GM19099 (cell line): Measurements from ENCODE around the gene LRRC45.

ENCODE experiments used
- POLR2A ChIP-seq: IDR thresholded peaks from 3 replicates; pipeline ENCODE4 v1.6.1; 2011; ENCODE audit warnings: low read depth; ENCODE audit not compliant: insufficient read length; ENCODE audit errors: extremely low read depth

The LRRC45 gene

DNA sequence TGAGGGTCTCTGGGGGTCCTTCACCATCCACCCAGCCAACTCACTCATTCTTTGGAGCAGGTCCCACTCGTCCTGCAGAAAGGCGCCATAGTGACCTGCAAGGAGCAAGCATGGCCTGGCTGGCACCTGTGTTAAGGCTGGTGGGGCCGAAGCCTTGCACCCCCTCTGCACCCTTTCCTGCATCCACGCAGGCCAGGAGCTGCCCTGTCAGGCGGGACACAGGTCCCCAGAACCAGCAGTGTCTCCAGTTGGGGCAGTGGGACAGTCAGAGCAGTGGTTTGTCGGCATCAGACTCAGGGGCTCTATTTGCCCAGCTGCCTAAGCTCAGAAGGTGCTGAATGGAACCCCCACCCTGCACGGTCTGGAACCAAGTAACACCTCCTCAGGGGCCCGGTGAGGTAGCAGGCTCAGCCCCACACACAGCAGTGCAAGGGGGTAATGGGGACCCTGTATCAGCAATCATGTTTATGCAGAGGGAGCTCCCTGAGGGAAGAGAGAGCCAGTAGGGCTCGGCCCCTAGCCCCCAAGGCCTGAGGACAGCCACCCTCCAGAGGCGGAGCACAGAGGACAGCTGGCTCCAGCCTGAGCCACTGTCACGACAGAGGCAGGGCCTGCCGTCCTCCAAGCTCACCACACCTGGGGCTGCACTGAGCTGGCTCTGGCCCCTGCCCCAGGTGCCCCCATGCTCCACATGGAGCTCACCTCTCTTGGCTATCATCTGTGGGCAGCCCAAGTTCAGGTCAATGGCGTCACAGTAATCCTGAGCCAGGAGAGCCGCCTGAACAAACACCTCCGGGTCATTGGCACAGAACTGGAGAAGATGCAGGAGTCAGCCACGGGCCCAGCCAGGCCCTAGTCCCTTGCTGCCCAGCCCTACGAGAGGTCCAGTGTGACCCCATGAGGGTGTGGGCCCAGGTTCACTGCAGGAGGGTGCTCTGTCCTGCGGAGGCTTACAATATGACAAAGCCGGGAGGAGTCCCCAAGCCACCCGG is 40.6 kb downstream of the LRRC45 start:
- TF ChIP-seq POLR2A, result no peak

- no peak for TF ChIP-seq POLR2A
These were observed 41.5 kb downstream of the LRRC45 start for GRCh38 chr17:82064433-82065192.

GRCh38 chr17:82065193-82065637 is 42.1 kb downstream of the LRRC45 start:
- no peak for TF ChIP-seq POLR2A

- TF ChIP-seq POLR2A, result peak; percentile 73
These were observed 42.7 kb downstream of the LRRC45 start, which contains the start of gene DUS1L for GRCh38 chr17:82065638-82066303. TSS of gene DUS1L (minus strand) at chr17:82065804. CDS start at chr17:82065059, 745 bp downstream.

- TF ChIP-seq POLR2A, result no peak
These were observed 47.5 kb downstream of the LRRC45 start for GRCh38 chr17:82070611-82071010.

- no peak for TF ChIP-seq POLR2A
These were observed 49.7 kb downstream of the LRRC45 start for GRCh38 chr17:82072827-82073226.

DNA sequence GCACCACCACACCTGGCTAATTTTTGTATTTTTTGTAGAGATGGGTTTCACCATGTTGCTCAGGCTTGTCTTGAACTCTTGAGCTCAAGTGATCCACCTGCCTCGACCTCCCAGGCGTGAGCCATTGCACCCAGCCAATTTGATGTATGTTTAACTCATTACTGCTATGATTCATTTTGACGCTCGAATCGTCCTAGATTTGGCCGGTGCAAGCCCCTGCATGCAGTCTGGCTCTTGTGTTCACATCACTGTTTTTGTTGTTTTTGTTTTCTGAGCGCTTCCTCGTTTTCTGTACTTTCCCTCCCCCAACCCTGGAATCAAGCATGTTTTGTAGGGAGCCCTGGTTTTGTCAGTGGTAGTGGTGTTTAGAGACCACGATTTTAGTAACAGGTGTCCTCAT is 50.3 kb downstream of the LRRC45 start:
- no peak for TF ChIP-seq POLR2A

DNA sequence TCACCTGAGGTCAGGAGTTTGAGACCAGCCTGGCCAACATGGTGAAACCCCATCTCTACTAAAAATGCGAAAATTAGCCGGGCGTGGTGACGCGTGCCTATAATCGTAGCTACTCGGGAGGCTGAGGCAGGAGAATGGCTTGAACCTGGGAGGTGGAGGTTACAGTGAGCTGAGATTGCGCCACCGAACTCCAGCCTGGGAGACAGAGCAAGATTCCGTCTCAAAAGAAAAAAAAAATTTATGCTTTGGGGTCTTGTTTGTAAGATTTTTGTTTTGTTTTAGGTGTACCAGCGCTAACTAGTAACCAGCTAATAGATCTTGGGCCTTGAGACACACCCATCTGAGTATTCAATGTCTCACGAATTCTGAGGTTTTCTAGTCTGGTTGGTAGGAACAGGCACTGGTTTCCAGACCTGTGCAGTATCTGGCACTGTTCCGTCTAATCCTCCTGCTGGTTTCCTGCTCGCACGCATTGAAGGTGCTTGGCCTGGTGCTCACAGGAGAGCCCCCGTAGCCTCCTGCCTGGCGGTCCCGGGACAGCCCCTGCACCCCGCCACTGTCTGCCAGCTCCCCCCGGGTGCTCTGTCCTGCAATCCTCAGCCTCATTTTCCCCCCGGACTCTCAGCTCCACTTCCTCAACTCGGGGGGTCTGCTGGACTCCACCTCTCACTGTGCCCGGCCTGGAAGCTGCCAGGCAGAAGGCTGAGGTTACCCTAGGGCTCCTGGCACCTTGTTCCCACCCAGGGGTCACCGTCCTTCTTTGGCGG is 53.1 kb downstream of the LRRC45 start:
- no peak for TF ChIP-seq POLR2A

GRCh38 chr17:82076785-82077591 is 53.9 kb downstream of the LRRC45 start:
- TF ChIP-seq POLR2A, result peak; percentile 12

GRCh38 chr17:82077617-82078358 is 54.7 kb downstream of the LRRC45 start:
- no peak for TF ChIP-seq POLR2A

- TF ChIP-seq POLR2A, result no peak
These were observed 55.3 kb downstream of the LRRC45 start for GRCh38 chr17:82078433-82078832.

DNA sequence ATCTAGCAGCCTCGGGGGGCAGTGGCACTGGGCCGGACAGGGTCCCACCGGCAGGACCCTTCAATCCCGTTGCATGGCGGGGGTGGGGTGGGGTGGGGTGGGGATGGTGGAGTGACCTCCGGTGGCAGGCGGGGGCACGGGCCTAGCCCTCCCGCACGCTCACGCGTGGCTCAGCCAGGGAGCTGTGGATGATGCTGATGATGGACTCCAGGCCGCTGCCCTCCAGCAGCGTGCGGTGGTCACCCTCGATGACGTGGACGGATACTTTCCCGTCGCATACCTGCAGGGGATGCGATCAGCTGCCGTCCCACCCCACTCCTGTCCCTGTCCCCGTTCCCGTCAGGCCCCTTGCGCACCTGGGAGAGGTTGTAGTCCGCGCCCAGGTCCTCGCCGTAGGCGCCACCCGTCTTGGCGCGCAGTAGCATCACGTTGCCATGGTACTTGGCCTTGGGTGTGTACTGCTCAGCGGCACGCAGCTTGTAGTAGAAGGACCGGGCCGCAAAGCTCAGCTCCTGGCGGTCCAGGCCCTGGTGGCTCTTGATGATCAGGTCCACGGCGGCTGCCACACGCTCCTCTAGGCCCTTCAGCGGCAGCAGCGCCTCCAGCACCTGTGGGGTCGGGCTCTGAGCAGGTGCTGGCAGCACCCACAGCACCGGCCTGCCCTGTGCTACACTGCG is 56.0 kb downstream of the LRRC45 start:
- no peak for TF ChIP-seq POLR2A
